Measurements from ENCODE around the gene RBM41. TPM values are rescaled to one million over a fixed set of nuclear protein-coding genes. Genes with fewer than 3 reads are reported as not detected.
"Not testable (repeated sequence)": the region's sequence is repeated elsewhere in the genome, so short reads cannot be mapped to it uniquely, and the experiment has no call there.

RBM41 gene
- total RNA-seq, 1 experiment from 2014 or later: 20.0 TPM

DNA sequence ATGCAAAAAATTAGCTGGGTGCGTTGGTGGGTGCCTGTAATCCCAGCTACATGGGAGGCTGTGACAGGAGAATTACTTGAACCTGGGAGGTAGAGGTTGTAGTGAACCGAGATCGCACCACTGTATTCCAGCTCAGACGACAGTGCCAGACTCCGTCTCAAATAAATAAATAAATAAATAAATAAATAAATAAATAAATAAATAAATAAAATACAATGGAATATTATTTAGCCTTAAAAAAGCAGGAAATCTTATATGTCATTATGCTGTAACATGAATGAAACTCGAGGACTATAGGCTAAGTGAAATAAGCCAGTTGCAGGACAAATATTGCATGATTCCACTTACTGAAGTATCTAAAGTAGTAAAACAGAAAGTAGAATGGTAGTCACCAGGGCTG is 42.5 kb downstream of the RBM41 start:
- no peaks in the 10 kb centered on the region for H4K20me1 ChIP-seq (ENCODE audit: insufficient read depth)
- ATAC-seq (no peak), DNase-seq (ENCODE audit: low read depth, low spot score) (no peak)
- BruUV-seq (replicated peaks): no TSS peak
- no peak overlapping the region for H3K4me3 ChIP-seq (replicated peaks in 1 of 2; ENCODE audit: low read depth in 1 of 2, low read length in 2 of 2)
- ChIA-PET POLR2A (no interaction called here), CTCF (no interaction called here), RAD21 (ENCODE audit: low non-redundant PET in 1 of 2, low total read pairs in 2 of 2, uncharacterized antibody in 2 of 2, unreplicated experiment in 2 of 2) (no interaction called here)
- H3K36me3 ChIP-seq (ENCODE audit: control insufficient read depth in 1 of 2, insufficient read depth in 2 of 2, low read length in 2 of 2): no peaks in the 10 kb centered on the region
- no peaks in the 10 kb centered on the region for H3K9me2 ChIP-seq (ENCODE audit: insufficient read depth)
- no peaks in the 10 kb centered on the region for H3K79me2 ChIP-seq (ENCODE audit: insufficient read depth, low read length)
- no peak overlapping the region for H3K27ac ChIP-seq (ENCODE audit: low read depth, low read length)
- H3K4me2 ChIP-seq (ENCODE audit: low read length): no peak overlapping the region
- H2AFZ ChIP-seq (ENCODE audit: low read depth, low read length, poor library complexity, severe bottlenecking): no peak overlapping the region
- H3K27me3 ChIP-seq (ENCODE audit: insufficient read depth, low read length): no peaks in the 10 kb centered on the region
- TF ChIP-seq FOSL1 (IDR thresholded peaks at IDR 0.05; ENCODE audit: low read depth) (no peak), TCF7L2 (IDR thresholded peaks at IDR 0.05; ENCODE audit: borderline replicate concordance, extremely low read depth, insufficient read depth, insufficient read length) (no peak), JUND (IDR thresholded peaks at IDR 0.05) (no peak), EZH2phosphoT487 (IDR thresholded peaks at IDR 0.05; ENCODE audit: borderline replicate concordance) (no peak), ZFX (IDR thresholded peaks at IDR 0.05) (no peak), RAD21 (IDR thresholded peaks at IDR 0.05; ENCODE audit: low read depth) (no peak), SRF (IDR thresholded peaks at IDR 0.05; ENCODE audit: low read depth) (no peak), SP1 (IDR thresholded peaks at IDR 0.05; ENCODE audit: low read depth) (no peak), EGR1 (IDR thresholded peaks at IDR 0.05; ENCODE audit: low read depth) (no peak), POLR2A (IDR thresholded peaks at IDR 0.05; ENCODE audit: borderline replicate concordance, extremely low read depth, insufficient read depth, insufficient read length) (no peak), ELF1 (IDR thresholded peaks at IDR 0.05; ENCODE audit: borderline replicate concordance, low read depth) (no peak), SIN3A (IDR thresholded peaks at IDR 0.05; ENCODE audit: low read depth) (no peak)
- TF ChIP-seq, protein P1, sequence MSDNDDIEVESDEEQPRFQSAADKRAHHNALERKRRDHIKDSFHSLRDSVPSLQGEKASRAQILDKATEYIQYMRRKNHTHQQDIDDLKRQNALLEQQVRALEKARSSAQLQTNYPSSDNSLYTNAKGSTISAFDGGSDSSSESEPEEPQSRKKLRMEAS (IDR thresholded peaks at IDR 0.05): no peak
- TF ChIP-seq, protein P2, sequence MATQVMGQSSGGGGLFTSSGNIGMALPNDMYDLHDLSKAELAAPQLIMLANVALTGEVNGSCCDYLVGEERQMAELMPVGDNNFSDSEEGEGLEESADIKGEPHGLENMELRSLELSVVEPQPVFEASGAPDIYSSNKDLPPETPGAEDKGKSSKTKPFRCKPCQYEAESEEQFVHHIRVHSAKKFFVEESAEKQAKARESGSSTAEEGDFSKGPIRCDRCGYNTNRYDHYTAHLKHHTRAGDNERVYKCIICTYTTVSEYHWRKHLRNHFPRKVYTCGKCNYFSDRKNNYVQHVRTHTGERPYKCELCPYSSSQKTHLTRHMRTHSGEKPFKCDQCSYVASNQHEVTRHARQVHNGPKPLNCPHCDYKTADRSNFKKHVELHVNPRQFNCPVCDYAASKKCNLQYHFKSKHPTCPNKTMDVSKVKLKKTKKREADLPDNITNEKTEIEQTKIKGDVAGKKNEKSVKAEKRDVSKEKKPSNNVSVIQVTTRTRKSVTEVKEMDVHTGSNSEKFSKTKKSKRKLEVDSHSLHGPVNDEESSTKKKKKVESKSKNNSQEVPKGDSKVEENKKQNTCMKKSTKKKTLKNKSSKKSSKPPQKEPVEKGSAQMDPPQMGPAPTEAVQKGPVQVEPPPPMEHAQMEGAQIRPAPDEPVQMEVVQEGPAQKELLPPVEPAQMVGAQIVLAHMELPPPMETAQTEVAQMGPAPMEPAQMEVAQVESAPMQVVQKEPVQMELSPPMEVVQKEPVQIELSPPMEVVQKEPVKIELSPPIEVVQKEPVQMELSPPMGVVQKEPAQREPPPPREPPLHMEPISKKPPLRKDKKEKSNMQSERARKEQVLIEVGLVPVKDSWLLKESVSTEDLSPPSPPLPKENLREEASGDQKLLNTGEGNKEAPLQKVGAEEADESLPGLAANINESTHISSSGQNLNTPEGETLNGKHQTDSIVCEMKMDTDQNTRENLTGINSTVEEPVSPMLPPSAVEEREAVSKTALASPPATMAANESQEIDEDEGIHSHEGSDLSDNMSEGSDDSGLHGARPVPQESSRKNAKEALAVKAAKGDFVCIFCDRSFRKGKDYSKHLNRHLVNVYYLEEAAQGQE (IDR thresholded peaks at IDR 0.05; ENCODE audit: low read depth): no peak
- TF ChIP-seq, protein P3, sequence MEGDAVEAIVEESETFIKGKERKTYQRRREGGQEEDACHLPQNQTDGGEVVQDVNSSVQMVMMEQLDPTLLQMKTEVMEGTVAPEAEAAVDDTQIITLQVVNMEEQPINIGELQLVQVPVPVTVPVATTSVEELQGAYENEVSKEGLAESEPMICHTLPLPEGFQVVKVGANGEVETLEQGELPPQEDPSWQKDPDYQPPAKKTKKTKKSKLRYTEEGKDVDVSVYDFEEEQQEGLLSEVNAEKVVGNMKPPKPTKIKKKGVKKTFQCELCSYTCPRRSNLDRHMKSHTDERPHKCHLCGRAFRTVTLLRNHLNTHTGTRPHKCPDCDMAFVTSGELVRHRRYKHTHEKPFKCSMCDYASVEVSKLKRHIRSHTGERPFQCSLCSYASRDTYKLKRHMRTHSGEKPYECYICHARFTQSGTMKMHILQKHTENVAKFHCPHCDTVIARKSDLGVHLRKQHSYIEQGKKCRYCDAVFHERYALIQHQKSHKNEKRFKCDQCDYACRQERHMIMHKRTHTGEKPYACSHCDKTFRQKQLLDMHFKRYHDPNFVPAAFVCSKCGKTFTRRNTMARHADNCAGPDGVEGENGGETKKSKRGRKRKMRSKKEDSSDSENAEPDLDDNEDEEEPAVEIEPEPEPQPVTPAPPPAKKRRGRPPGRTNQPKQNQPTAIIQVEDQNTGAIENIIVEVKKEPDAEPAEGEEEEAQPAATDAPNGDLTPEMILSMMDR (IDR thresholded peaks at IDR 0.05 in 2 of 3, conservative IDR thresholded peaks at IDR 0.05 in 1 of 3; ENCODE audit: borderline replicate concordance in 1 of 3, insufficient read depth in 1 of 3, low read depth in 2 of 3, low read length in 2 of 3): no peak
- H3K9me3 ChIP-seq (ENCODE audit: control insufficient read depth in 1 of 2, insufficient read depth in 1 of 2, low read depth in 1 of 2, low read length in 2 of 2): no peaks in the 10 kb centered on the region
- no peaks in the 10 kb centered on the region for H3K4me1 ChIP-seq (ENCODE audit: control insufficient read depth in 1 of 2, insufficient read depth in 2 of 2, low read length in 2 of 2)
- no peak overlapping the region for H3K9ac ChIP-seq (ENCODE audit: low read length)
- intact Hi-C loops (cut with micrococcal nuclease): no loop called here

DNA sequence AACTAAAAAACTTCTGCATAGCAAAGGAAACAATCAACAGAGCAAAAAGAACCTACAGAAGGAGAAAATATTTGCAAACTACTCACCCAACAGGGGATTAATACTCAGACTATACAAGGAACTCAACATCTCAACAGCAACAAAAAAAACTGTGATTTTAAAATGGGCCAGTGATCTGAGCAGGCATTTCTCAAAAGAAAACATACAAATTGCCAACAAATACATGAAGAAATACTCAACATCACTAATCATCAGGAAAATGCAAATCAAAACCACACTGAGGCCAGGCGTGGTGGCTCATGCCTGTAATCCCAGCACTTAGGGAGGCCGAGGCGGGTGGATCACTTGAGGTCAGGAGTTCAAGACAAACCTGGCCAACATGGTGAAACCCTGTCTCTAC is 60.9 kb downstream of the RBM41 start:
- H3K4me1 ChIP-seq (ENCODE audit: control insufficient read depth in 1 of 2, insufficient read depth in 2 of 2, low read length in 2 of 2); DNase-seq (ENCODE audit: low read depth, low spot score); H3K27me3 ChIP-seq (ENCODE audit: insufficient read depth, low read length); H3K9me3 ChIP-seq (ENCODE audit: control insufficient read depth in 1 of 2, insufficient read depth in 1 of 2, low read depth in 1 of 2, low read length in 2 of 2); H3K36me3 ChIP-seq (ENCODE audit: control insufficient read depth in 1 of 2, insufficient read depth in 2 of 2, low read length in 2 of 2); BruUV-seq (replicated peaks); POLR2A ChIA-PET; CTCF ChIA-PET; H3K9me2 ChIP-seq (ENCODE audit: insufficient read depth); H3K27ac ChIP-seq (ENCODE audit: low read depth, low read length); intact Hi-C loops (cut with micrococcal nuclease); H2AFZ ChIP-seq (ENCODE audit: low read depth, low read length, poor library complexity, severe bottlenecking); ATAC-seq; H4K20me1 ChIP-seq (ENCODE audit: insufficient read depth); RAD21 ChIA-PET (ENCODE audit: low non-redundant PET in 1 of 2, low total read pairs in 2 of 2, uncharacterized antibody in 2 of 2, unreplicated experiment in 2 of 2); H3K4me3 ChIP-seq (replicated peaks in 1 of 2; ENCODE audit: low read depth in 1 of 2, low read length in 2 of 2); H3K4me2 ChIP-seq (ENCODE audit: low read length); H3K9ac ChIP-seq (ENCODE audit: low read length); H3K79me2 ChIP-seq (ENCODE audit: insufficient read depth, low read length): not testable (repeated sequence)

Data from HCT116 (cell line).